Activated CD8-positive, alpha-beta memory T cell treated with anti-CD3 and anti-CD28 coated beads, Interleukin-2, amount 10 ng/mL, durations not matched to agents 7 days and 5 days (primary cell): ENCODE data around the gene MINDY4. TPM values are rescaled to one million over a fixed set of nuclear protein-coding genes. Genes with fewer than 3 reads are reported as not detected.
"Not testable (repeated sequence)": the region's sequence is repeated elsewhere in the genome, so short reads cannot be mapped to it uniquely, and the experiment has no call there.

ENCODE experiments used
- ATAC-seq: fragments of 150-1000 bp; cut with Tn5 transposase; one replicate; pipeline ENCODE4 v1.10.0; 2021; ENCODE audit warnings: moderate library complexity
- CTCF ChIA-PET: fragments of 350-600 bp; sonication (Branson Sonifier 250); formaldehyde crosslinking; loops from one replicate; lab custom pipeline; 2021; ENCODE audit warnings: antibody characterized with exemption; lab: Charles Lee
- DNase-seq: peaks from one replicate; pipeline ENCODE4 v3.0.0-alpha.2; 2020
- H3K27ac Mint-ChIP-seq: one replicate; pipeline ENCODE4 v1.8.0; 2021; ENCODE audit warnings: mild to moderate bottlenecking, mixed read lengths
- H3K27me3 Mint-ChIP-seq: one replicate; pipeline ENCODE4 v1.8.0; 2021; ENCODE audit warnings: mixed read lengths
- H3K36me3 Mint-ChIP-seq: one replicate; pipeline ENCODE4 v1.8.0; 2021; ENCODE audit warnings: mild to moderate bottlenecking, mixed read lengths
- H3K4me1 Mint-ChIP-seq: one replicate; pipeline ENCODE4 v1.8.0; 2021; ENCODE audit warnings: mixed read lengths
- H3K4me3 Mint-ChIP-seq: one replicate; pipeline ENCODE4 v1.8.0; 2021; ENCODE audit warnings: mild to moderate bottlenecking, moderate library complexity, mixed read lengths
- H3K9me3 Mint-ChIP-seq: one replicate; pipeline ENCODE4 v1.8.0; 2022; ENCODE audit warnings: low read depth, mixed read lengths
- total RNA-seq, 2 experiments: library from RNA; stranded (reverse); gene quantifications; one replicate each; pipeline ENCODE4 v1.2.3, GENCODE V29; 2021

Gene MINDY4
- total RNA-seq, 2 experiments from 2014 or later = 1.1 to 1.3 TPM

DNA sequence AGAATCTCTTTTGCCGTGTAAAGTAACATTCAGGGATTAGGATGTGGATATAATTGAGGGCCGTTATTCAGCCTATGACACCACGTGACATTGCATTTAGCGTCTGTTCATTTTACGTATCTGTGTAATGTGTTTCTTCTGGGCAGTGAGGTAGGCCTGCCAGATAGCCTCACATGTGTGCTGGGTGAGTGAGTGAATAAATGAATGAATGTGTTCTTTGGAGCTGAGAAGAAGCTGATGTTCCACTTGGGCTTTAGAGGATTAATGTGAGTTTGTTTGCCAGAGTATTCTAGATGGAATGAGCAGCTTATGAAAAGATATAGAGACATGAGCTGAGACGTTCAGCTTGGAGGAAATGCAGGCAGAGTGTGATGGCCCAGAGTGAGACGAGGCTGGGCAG, 55.0 kb downstream of the MINDY4 start:
- ATAC-seq (no peak), DNase-seq (no peak)
- Mint-ChIP-seq H3K27me3 (peaks cover 2% of the 10 kb centered on the region), H3K36me3 (peaks cover 4% of the 10 kb centered on the region), H3K4me1 (no peaks in the 10 kb centered on the region), H3K9me3 (peaks cover 4% of the 10 kb centered on the region), H3K27ac (no peak overlapping the region), H3K4me3 (no peak overlapping the region)
- CTCF ChIA-PET = no interaction called here

DNA sequence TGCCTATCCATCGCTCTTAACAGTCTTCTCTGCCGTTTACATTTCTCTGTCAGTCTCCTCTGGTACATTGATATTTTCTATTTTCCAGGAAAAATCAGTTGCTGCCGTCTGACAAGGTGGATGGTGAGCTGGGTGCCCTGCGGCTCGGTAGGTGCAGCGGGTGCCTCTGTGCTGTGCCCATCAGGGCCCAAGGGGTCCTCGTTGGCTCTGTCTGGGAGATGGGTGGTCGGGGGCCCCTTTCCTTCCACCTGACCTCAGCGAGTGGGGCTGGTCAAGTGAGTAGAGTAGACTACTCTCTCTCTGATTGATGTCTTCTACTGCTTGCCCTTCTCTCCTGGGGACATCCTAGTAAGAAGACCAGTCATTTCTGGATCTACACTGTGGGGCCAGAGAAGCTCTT, 57.4 kb downstream of the MINDY4 start:
- CTCF ChIA-PET = no interaction called here
- Mint-ChIP-seq H3K27ac (no peak overlapping the region), H3K36me3 (peaks cover 9% of the 10 kb centered on the region), H3K4me1 (no peaks in the 10 kb centered on the region), H3K4me3 (no peak overlapping the region), H3K9me3 (peaks cover 13% of the 10 kb centered on the region), H3K27me3 (no peaks in the 10 kb centered on the region)
- DNase-seq (no peak), ATAC-seq (no peak)

DNA sequence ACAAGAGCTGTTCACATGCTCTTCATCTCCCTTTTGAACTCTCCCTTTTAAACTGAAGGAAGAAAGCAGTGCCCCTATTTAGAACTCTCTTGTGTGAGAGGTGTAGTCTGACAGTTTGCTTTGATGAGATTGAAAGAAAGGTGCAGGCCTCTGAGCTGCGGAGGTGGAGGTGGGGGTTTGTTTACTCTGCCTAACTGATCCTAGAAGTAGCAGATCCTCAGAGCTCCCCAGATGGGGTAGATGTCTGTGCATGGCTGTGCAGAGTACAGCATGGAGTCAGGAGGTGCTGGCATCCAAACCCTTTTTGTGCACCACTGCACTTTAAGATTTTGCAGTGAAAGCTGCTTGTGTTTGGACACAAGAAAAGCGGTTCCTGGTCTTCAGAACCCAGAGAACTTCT, 58.3 kb downstream of the MINDY4 start:
- H3K9me3 Mint-ChIP-seq = peaks cover 13% of the 10 kb centered on the region
- H3K4me1 Mint-ChIP-seq = no peaks in the 10 kb centered on the region
- no peak overlapping the region for H3K4me3 Mint-ChIP-seq
- H3K27me3 Mint-ChIP-seq = no peaks in the 10 kb centered on the region
- ATAC-seq (no peak), DNase-seq (no peak)
- CTCF ChIA-PET = interaction anchor here (1.1 kb wide), 1 partner anchor 10 kb away, joined by 3 read pairs; no protein-coding TSS in a partner anchor
- no peak overlapping the region for H3K27ac Mint-ChIP-seq
- H3K36me3 Mint-ChIP-seq = peaks cover 9% of the 10 kb centered on the region

DNA sequence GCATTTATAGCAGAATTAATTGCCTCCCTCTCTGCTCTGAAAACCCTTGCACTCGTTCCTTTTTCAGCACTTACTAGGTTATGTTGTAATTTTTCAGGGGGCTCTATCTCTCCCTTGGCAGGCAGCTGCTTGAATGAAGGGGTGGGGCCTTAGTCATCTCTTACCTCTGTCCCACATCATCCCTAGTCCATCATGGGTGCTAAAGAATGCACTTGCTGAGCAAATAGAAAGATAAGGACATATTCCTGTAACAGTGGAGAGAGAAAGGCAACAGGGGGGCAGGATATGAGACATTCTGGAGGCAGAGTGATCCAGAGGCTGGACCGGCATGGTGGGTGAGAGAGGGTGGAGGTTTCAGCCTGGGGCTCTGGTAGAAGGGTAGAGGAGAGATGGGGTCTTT, 60.0 kb downstream of the MINDY4 start:
- Mint-ChIP-seq H3K36me3 (peaks cover 13% of the 10 kb centered on the region), H3K27me3 (no peaks in the 10 kb centered on the region), H3K27ac (no peak overlapping the region), H3K9me3 (peaks cover 18% of the 10 kb centered on the region), H3K4me3 (no peak overlapping the region), H3K4me1 (no peaks in the 10 kb centered on the region)
- no peak for DNase-seq
- ATAC-seq = no peak
- CTCF ChIA-PET = no interaction called here

DNA sequence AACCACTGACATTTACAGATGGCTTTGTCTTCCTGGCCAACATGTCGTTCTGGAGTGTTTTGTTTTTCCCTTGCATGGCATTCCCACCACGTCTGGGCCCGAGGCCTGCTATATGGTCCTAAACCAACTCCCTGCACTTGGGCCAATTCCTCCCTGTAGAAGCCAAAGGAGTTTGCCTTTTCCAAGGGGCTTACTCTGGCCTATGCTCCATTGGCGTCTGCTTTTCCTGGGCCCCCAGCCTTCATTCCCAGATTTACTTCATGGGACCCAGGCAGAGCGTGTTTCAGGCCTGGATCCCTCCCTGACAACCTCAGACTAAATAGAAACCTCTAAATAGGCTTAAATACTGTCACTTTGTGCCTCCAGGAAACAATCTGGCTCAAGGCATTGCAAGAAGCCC, 60.7 kb downstream of the MINDY4 start:
- no peak for ATAC-seq
- Mint-ChIP-seq H3K9me3 (peaks cover 18% of the 10 kb centered on the region), H3K36me3 (peaks cover 13% of the 10 kb centered on the region), H3K4me1 (no peaks in the 10 kb centered on the region), H3K27ac (no peak overlapping the region), H3K27me3 (no peaks in the 10 kb centered on the region), H3K4me3 (no peak overlapping the region)
- DNase-seq = peak; percentile 16
- CTCF ChIA-PET = no interaction called here

DNA sequence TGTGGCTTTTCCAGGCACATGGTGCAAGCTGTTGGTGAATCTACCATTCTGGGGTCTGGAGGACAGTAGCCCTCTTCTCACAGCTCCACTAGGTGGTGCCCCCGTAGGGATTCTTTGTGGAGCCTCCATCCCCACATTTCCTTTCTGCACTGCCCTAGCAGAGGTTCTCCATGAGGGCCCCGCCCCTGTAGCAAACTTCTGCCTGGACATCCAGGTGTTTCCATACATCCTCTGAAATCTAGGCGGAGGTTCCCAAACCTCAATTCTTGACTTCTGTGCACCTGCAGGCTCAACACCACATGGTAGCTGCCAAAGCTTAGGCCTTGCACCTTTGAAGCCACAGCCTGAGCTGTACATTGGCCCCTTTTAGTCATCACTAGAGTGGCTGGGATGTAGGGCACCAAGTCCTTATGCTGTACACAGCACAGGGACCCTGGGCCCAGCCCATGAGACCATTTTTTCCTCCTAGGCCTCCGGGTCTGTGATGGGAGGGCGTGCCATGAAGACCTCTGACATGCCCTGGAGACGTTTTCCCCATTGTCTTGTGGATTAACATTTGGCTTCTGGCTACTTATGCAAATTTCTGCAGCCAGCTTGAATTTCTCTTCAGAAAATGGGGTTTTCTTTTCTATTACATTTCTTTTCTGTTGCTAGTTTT, 62.9 kb downstream of the MINDY4 start:
- H3K4me3 Mint-ChIP-seq, H3K27me3 Mint-ChIP-seq, H3K27ac Mint-ChIP-seq, H3K4me1 Mint-ChIP-seq, ATAC-seq: not testable (repeated sequence)
- H3K36me3 Mint-ChIP-seq = peaks cover 13% of the 10 kb centered on the region
- peaks cover 18% of the 10 kb centered on the region for H3K9me3 Mint-ChIP-seq
- CTCF ChIA-PET = interaction anchor here (1.0 kb wide), 1 partner anchor 104 kb away, joined by 3 read pairs; no protein-coding TSS in a partner anchor
- DNase-seq = peak; percentile 16

DNA sequence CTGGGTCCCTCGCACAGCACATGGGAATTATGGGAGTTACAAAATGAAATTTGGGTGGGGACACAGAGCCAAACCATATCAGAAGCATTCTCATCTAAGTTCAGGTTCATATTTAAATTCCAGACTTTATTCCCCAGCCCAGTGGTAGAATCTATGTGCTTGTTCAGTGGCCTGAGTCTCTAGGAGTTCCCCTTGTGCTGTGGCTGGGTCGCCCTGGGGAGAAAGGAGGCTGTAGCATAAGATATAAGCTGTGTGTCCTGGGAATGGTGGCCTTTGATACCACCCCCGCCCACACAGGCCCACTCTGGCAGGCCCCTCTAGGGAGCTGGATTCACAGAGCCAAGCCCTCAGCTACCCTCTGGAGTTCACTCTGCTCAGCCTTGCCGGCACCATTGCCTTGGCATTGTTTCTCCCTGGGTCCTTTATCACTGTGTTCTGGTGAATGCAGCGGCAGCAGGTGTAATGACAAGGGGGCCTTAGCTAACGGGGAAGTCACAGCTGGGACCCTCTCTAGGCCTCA, 64.2 kb downstream of the MINDY4 start:
- H3K36me3 Mint-ChIP-seq = peaks cover 11% of the 10 kb centered on the region
- ATAC-seq (no peak), DNase-seq (peak; percentile 12)
- H3K4me1 Mint-ChIP-seq = no peaks in the 10 kb centered on the region
- H3K9me3 Mint-ChIP-seq = peaks cover 18% of the 10 kb centered on the region
- H3K27ac Mint-ChIP-seq = no peak overlapping the region
- H3K27me3 Mint-ChIP-seq = no peaks in the 10 kb centered on the region
- no peak overlapping the region for H3K4me3 Mint-ChIP-seq
- CTCF ChIA-PET = no interaction called here

DNA sequence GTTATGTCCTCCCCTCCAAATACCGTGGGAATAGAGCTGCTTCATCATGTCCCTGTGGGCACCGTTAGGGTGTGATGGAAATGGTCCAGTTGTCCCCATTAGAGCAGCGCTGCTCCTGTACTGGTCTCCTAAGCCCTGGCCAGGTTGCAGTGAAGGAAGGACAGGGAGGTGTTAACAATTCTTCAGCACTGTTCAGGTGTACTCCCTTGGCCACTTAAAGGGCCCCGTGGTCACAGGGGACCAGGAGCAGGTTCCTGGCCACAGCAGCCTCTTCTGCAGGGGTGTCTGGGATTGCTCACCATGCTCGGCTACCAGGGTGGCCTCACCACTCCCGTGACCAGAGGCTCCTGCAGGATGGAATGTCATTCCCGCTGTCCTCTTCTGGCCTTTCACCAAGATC, 65.8 kb downstream of the MINDY4 start:
- ATAC-seq = no peak
- H3K4me3 Mint-ChIP-seq = no peak overlapping the region
- peaks cover 9% of the 10 kb centered on the region for H3K36me3 Mint-ChIP-seq
- H3K9me3 Mint-ChIP-seq = peaks cover 13% of the 10 kb centered on the region
- no peaks in the 10 kb centered on the region for H3K4me1 Mint-ChIP-seq
- DNase-seq = peak; percentile 30
- CTCF ChIA-PET = no interaction called here
- H3K27ac Mint-ChIP-seq = no peak overlapping the region
- H3K27me3 Mint-ChIP-seq = no peaks in the 10 kb centered on the region

DNA sequence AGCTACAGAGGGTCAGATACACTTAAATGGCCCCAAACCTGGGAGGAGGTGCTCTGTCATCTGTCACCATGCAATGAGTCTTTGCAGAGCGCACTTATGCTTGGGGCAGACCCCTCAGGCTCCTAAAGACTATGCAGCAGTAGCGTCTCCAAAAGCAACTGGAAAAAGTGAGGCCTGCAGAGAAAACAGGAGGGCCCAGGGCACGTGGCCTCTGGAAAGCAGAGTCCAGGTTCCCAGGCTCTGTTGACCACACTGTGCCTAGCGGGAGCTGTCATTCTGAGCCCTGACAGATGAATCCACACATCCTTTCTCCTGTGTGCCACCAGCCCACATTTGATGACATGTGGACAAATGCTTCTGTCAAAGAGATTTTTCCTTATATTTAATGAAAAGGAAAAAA, 66.4 kb downstream of the MINDY4 start:
- DNase-seq = peak; percentile 16

DNA sequence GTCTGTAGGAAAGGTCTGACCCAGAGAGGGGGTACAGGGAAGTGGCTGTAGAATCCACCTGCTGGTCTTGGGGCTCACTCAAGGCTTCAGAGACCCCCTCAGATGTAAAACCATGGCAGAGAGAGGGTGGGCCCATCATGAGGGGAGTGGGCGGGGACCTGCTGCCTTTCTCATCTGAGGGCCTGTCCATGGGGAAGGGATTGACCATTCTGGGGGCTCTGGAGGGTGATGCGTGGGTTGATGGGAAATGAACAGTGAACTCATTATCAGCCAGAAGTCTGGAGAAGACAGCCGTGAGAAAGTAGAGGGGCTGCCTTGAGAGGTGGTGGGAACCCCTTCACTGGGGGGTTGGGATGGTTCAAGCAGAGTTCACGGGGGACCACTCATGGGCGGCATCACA, 66.8 kb downstream of the MINDY4 start:
- H3K27me3 Mint-ChIP-seq = no peaks in the 10 kb centered on the region
- H3K4me1 Mint-ChIP-seq = no peaks in the 10 kb centered on the region
- no peak overlapping the region for H3K27ac Mint-ChIP-seq
- H3K36me3 Mint-ChIP-seq = peaks cover 6% of the 10 kb centered on the region
- H3K4me3 Mint-ChIP-seq = no peak overlapping the region
- CTCF ChIA-PET = no interaction called here
- DNase-seq (peak; percentile 32), ATAC-seq (no peak)
- peaks cover 10% of the 10 kb centered on the region for H3K9me3 Mint-ChIP-seq

More for the DNA sequence above, 66.4 kb downstream of the MINDY4 start:
- H3K4me3 Mint-ChIP-seq = no peak overlapping the region
- no peak overlapping the region for H3K27ac Mint-ChIP-seq
- no peak for ATAC-seq
- CTCF ChIA-PET = no interaction called here
- no peaks in the 10 kb centered on the region for H3K27me3 Mint-ChIP-seq
- H3K36me3 Mint-ChIP-seq = peaks cover 9% of the 10 kb centered on the region
- peaks cover 13% of the 10 kb centered on the region for H3K9me3 Mint-ChIP-seq
- H3K4me1 Mint-ChIP-seq = no peaks in the 10 kb centered on the region

DNA sequence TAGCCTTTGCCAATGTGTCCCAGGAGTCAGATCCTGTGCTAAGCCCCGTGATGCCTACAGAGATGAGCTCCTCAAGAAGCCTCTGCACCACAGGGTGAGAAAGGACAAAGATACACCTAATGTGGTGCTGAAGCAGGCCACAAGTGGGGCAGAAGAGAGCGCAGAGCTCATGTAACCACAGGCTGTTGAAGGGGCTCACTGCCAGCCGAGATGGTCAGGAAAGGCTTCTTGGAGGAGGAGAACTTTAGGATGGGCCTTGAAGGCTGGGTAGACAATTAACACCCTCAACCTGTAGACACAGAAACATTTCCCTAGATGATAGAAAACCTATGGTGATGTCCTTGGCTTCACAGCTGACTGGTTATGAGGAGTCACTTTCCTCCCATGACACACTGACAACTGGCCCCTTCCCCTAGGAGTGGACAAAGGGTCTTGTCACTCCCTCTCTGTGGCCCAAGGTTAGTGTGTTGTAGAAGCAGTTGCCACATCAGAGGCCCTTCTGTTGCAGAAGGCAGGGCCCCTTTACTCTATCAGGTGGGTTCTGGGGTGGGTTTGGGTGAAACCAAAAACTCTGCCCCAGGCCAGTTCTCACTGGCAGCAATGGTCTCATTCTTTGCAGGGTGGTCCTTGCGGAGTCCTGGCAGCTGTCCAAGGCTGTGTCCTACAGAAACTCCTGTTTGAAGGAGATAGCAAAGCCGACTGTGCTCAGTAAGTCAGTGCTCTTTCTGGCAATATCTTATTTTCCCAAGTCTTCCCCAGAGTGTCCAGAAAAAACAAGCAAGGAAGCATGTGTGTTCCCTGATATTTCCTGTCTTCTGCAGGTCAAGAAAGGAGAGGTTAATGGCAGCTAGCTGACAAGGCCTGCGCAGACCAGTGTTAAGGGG, 69.2 kb downstream of the MINDY4 start:
- Mint-ChIP-seq H3K36me3 (no peaks in the 10 kb centered on the region), H3K4me1 (no peaks in the 10 kb centered on the region), H3K4me3 (no peak overlapping the region), H3K9me3 (no peaks in the 10 kb centered on the region), H3K27me3 (no peaks in the 10 kb centered on the region), H3K27ac (no peak overlapping the region)
- DNase-seq = no peak
- CTCF ChIA-PET = no interaction called here
- ATAC-seq = no peak

DNA sequence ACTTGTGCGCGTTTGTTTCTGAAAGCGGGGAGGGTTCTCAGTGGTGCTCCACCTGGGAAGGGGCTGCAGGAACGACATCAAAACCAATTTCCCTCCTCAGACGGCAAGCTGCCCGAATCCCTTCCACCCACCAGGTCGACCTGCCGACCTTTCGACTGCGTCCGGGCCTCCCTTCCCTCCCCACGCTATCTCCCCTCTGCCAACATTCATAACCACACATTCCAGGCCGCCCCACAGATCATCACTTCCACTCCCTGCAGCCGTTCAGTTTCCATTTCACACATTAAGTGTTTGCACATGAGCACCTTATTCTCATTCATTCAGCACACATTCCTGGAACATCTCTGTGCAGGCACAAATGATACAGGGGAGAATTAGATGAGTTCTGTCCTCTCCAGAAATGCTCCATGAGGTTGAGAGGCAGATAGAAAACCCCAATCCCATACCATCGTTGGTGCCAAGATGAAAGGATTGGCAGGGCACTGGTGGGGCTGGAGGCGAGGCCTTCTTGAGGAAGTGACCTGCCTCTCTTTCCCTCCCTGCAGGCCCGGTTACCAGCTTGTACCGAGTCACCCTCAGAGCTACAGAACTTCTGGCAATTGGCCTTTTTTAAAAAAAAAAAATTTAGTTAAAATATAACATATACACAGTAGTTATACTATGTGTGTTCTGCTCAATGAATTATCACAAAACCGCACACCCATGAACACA, 70.0 kb downstream of the MINDY4 start:
- DNase-seq (no peak), ATAC-seq (no peak)
- H3K4me3 Mint-ChIP-seq = no peak overlapping the region
- no peaks in the 10 kb centered on the region for H3K4me1 Mint-ChIP-seq
- CTCF ChIA-PET = no interaction called here
- H3K9me3 Mint-ChIP-seq = no peaks in the 10 kb centered on the region
- no peaks in the 10 kb centered on the region for H3K36me3 Mint-ChIP-seq
- no peak overlapping the region for H3K27ac Mint-ChIP-seq
- H3K27me3 Mint-ChIP-seq = no peaks in the 10 kb centered on the region

DNA sequence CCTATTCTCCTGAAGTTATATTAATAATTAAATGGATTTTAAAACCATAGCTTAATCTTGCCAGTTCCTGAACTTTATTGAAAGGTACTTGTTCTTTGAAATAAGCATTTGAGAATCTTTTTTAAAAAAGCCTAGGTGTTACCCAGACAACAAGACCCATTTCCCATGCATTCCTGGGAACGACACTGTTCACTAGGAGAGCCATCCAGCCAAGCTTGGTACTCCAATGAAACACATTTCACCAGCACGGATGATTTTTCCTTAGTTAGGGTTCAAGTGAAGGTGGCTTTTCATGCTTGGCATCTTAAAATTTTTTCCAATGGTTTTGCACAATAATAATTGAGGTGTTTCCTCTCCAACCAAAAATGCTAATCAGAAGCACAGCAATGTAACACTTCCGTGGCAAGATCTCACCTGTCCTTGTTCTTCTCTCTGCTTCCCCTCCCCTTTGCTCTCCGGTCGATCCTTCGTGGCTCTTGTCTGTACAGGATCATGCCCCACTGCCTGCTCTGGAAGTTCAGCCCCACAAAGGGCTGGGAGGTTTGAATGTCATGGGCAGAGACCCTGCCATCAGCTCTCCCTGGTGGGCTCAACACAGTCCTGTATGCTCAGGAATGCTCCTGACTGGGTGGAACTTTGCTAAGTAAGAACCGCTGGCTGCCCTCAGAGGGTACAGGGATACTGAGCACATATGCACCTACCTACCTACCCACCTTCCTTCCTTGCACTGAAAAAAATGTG, 70.8 kb downstream of the MINDY4 start:
- DNase-seq (no peak), ATAC-seq (no peak)
- no peak overlapping the region for H3K27ac Mint-ChIP-seq
- CTCF ChIA-PET = no interaction called here
- no peak overlapping the region for H3K4me3 Mint-ChIP-seq
- H3K4me1 Mint-ChIP-seq = no peaks in the 10 kb centered on the region
- H3K27me3 Mint-ChIP-seq = no peaks in the 10 kb centered on the region
- no peaks in the 10 kb centered on the region for H3K36me3 Mint-ChIP-seq
- H3K9me3 Mint-ChIP-seq = no peaks in the 10 kb centered on the region
